ENCODE measurements around the gene DDX47.

Gene DDX47

DNA sequence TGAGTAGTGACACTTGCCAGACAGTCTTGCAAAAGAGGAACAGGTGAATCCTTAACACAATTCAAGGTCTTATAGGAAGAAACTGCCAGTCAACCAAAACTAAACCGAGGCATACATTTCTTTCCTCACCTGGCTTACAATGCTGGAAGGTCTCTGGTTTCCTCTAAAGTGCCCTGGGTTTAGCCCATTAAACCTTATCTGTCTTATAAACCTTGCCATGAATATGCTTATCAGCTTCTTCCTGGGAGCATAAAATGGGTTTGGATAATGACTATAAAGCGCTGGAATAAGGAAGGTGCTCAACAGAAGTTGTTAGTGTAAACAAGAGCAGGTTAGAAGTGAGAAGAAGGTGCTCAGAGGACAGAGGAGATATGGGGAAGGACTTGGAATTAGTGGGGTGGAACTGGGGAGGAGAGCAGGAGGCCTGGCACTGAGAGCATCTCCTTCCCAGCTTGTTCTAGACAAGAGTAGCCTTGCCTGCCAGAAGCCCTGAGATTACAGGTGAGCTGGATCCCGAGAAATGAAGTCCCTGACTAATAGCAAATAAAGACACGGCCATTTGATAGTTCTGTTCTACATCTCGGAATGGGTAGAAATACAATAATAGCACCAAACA lies 64.1 kb downstream of the DDX47 start:
- DNase-seq, result no peak

DNA sequence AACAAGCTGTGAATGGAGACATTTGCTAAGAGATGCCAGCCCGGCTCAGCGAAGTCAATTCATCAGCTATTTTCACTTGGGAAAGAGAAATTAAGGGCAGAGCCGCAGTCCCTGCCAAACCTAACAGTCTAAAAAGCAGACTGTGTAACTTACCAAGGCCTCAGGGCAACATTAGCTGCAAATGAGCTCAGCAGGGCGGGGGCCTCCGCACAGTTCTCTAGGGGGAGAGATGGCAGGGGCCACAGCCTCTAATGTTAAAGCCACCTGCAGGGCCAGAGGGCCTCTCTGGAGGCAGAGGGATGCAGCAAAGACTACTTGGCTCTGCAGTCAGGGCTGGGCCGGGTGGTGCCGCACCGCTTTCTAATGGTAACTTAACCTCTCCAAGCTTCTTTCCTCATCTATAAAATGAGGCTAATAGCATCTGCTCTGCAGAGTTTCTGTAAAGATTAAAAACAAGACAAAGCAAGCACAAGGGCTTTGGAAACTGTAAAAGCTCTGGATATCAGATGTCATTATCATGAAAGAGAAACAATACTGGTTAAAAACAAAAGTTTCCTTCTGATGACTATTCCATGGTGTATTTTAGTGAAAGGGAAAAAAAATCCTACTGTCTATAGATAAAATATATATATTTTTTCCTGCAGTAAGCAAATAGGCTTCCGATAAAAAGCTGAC lies 64.8 kb downstream of the DDX47 start:
- no peak for DNase-seq
